Retinal pigment epithelial cell (primary cell): ENCODE measurements around the gene GUCA1A.

Experiments used
- DNase-seq: peaks from one replicate; pipeline ENCODE4 v3.0.0-alpha.2; 2010; ENCODE audit warnings: low read depth
- H3K4me3 ChIP-seq: 2 replicates; pipeline ENCODE4 v1.5.1; 2011; ENCODE audit warnings: mild to moderate bottlenecking, low read length, control low read depth, moderate library complexity
- CTCF ChIP-seq: conservative IDR thresholded peaks from 2 replicates; pipeline ENCODE4 v1.5.1; 2011; ENCODE audit warnings: low read depth, low read length, control low read depth, inconsistent platforms

The GUCA1A gene

GRCh38 chr6:42228305-42228704 lies 55.1 kb downstream of the GUCA1A start:
- TF ChIP-seq CTCF = no peak
- no peak overlapping the region for H3K4me3 ChIP-seq
- DNase-seq = no peak
